Esophagus muscularis mucosa (tissue), 4 donors: ENCODE results near the gene AJAP1. TPM values are rescaled to one million over a fixed set of nuclear protein-coding genes. Genes with fewer than 3 reads are reported as not detected.

Experiments
- DNase-seq: peaks from one replicate; pipeline ENCODE4 v3.0.0-alpha.2; 2017; ENCODE audit errors: extremely low spot score
- H3K27ac ChIP-seq, 4 donors: fragments of 200-600 bp; sonication (generic); replicated peaks in 1 of 4; 1 replicate in 3 of 4; 2 replicates in 1 of 4; pipeline ENCODE4 v1.5.1; 2016 to 2019; ENCODE audit warnings: mild to moderate bottlenecking in 1 of 4
- H3K27me3 ChIP-seq, 4 donors: fragments of 200-600 bp; sonication (generic); one replicate each; pipeline versions ENCODE4 v1.5.1 to v1.6.0; 2016 to 2019
- H3K36me3 ChIP-seq, 4 donors: fragments of 200-600 bp; sonication (generic); one replicate each; pipeline ENCODE4 v1.5.1; 2016 to 2019
- H3K4me1 ChIP-seq, 4 donors: fragments of 200-600 bp; sonication (generic); one replicate each; pipeline ENCODE4 v1.5.1; 2016 to 2019
- H3K4me3 ChIP-seq, 4 donors: fragments of 200-600 bp; sonication (generic); 1 replicate in 2 of 4; 2 replicates in 2 of 4; pipeline ENCODE4 v1.5.1; 2016 to 2019; ENCODE audit warnings: mild to moderate bottlenecking in 4 of 4, moderate library complexity in 1 of 4
- H3K9me3 ChIP-seq, 4 donors: fragments of 200-600 bp; sonication (generic); 1 replicate in 3 of 4; 2 replicates in 1 of 4; pipeline ENCODE4 v1.5.1; 2016 to 2019
- EP300 ChIP-seq: sonication (generic); formaldehyde crosslinking; IDR thresholded peaks from one replicate; pipeline ENCODE4 v1.6.1; 2017; ENCODE audit warnings: antibody characterized with exemption
- POLR2A ChIP-seq: fragments of 450-650 bp; IDR thresholded peaks from one replicate; pipeline ENCODE4 v1.6.1; 2017; ENCODE audit warnings: antibody characterized with exemption, moderate library complexity, mild to moderate bottlenecking, low read depth
- POLR2AphosphoS5 ChIP-seq, 2 donors: sonication (generic); formaldehyde crosslinking; IDR thresholded peaks; one replicate each; pipeline ENCODE4 v1.6.1; 2017; ENCODE audit warnings: antibody characterized with exemption in 2 of 2
- WGBS: methylation state at CpG from one replicate; pipeline ENCODE4 v1.1.5; 2018; 5-methylcytosine and 5-hydroxymethylcytosine counted together
- intact Hi-C: fragments of 100-400 bp; cut with DNase I; formaldehyde crosslinking; loops from one replicate; pipeline ENCODE4 v1.15.1; 2023
- total RNA-seq, 4 donors: library from RNA; depleted of rRNA; stranded (reverse); fragments of >200 nt; gene quantifications; one replicate each; pipeline versions ENCODE4 v1.1.0 to v1.2.1, GENCODE V29; 2016
- TF ChIP-seq, protein P1 (sequence below), 3 experiments: fragments of 200-600 bp in 2 of 3; fragments of 450-650 bp in 1 of 3; sonication (generic) in 2 of 3; IDR thresholded peaks; one replicate each; pipeline ENCODE4 v1.5.1; 2017 to 2019; ENCODE audit warnings: antibody characterized with exemption in 3 of 3, mild to moderate bottlenecking in 2 of 3, moderate library complexity in 1 of 3

Gene AJAP1
- total RNA-seq, 4 donors from 2014 or later: 0.40 to 0.84 (median 0.54) TPM

DNA sequence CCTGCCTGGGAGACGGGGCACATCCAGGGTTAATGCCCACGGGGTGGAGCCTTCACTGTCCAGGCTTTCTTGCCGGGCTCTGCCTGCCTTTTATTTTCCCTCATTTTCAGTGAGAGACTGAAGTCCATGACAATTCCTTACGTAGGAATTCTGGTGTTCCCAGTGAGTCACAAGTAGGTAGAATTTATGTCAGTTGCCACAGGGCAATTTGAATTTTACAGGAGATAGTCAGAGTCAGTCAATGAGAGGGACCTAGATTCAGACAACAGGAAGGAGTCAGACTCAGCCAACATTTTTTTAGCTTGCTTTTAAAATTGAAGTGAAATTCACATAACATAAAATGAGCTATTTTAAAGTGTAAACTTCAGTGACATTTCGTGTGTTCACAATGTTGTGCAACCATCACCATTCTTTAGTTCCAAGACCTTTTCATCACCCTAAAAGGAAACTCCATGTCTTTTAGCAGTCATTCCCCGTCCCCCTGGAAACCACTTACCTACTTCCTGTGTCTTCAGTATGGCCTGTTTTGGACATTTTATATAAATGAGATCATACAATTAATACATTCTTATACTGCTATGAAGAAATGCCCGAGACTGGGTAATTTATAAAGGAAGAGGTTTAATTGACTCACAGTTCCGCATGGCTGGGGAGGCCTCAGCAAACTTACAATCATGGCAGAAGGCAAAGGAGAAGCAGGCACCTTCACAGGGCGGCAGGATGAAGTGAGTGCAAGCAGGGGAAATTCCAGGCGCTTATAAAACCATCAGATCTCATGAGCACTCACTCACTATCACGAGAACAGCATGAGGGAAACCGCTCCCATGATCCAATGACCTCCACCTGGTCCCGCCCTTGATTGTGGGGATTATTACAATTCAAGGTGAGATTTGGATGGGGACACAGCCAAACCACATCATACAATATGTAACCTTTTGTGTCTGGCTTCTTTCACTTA, 14.6 kb downstream of the AJAP1 start:
- H3K27ac ChIP-seq: no peak overlapping the region
- H3K9me3 ChIP-seq: no peaks in the 10 kb centered on the region
- peaks cover 0 to 45% (median 0%) of the 10 kb centered on the region in 4 donors for H3K27me3 ChIP-seq
- no peak for DNase-seq
- no peaks in the 10 kb centered on the region for H3K4me1 ChIP-seq
- TF ChIP-seq EP300 (no peak), POLR2AphosphoS5 (IDR thresholded peaks at IDR 0.05) (no peak), POLR2A (no peak)
- TF ChIP-seq, protein P1, sequence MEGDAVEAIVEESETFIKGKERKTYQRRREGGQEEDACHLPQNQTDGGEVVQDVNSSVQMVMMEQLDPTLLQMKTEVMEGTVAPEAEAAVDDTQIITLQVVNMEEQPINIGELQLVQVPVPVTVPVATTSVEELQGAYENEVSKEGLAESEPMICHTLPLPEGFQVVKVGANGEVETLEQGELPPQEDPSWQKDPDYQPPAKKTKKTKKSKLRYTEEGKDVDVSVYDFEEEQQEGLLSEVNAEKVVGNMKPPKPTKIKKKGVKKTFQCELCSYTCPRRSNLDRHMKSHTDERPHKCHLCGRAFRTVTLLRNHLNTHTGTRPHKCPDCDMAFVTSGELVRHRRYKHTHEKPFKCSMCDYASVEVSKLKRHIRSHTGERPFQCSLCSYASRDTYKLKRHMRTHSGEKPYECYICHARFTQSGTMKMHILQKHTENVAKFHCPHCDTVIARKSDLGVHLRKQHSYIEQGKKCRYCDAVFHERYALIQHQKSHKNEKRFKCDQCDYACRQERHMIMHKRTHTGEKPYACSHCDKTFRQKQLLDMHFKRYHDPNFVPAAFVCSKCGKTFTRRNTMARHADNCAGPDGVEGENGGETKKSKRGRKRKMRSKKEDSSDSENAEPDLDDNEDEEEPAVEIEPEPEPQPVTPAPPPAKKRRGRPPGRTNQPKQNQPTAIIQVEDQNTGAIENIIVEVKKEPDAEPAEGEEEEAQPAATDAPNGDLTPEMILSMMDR (IDR thresholded peaks at IDR 0.05): no peak
- intact Hi-C loops: no loop called here
- no peak overlapping the region for H3K4me3 ChIP-seq
- no peaks in the 10 kb centered on the region for H3K36me3 ChIP-seq
- 76% methylated on average over 13 of the region's 13 CpGs for WGBS

DNA sequence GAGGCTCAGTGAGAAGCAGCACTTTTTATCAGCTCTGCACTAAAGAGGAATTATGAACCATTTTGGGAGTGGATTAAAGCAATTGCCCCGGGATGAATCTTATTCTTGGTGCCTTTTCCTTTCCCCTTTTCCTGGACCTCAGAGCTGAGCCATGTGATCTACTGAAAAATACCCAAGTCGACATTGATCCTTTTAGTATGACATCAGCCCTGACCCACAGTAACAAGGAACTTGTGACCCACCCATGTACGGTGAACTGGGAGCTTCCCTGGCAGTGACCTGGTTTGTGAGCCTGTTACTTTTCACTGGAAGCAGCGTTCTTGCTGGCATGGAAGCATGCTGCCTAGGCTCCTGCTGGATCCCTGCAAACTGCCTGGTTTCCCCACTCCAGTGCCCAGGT, 15.9 kb downstream of the AJAP1 start:
- WGBS: 67% methylated on average over 4 of the region's 4 CpGs
- Histone ChIP-seq H3K27me3 (peaks cover 0 to 34% (median 0%) of the 10 kb centered on the region in 4 donors), H3K27ac (no peak overlapping the region), H3K4me1 (no peaks in the 10 kb centered on the region), H3K4me3 (no peak overlapping the region), H3K9me3 (no peaks in the 10 kb centered on the region), H3K36me3 (no peaks in the 10 kb centered on the region)
- DNase-seq: no peak
- intact Hi-C loops: no loop called here
- TF ChIP-seq, protein P1 (IDR thresholded peaks at IDR 0.05): no peak
- TF ChIP-seq EP300 (no peak), POLR2A (no peak), POLR2AphosphoS5 (IDR thresholded peaks at IDR 0.05) (no peak)

DNA sequence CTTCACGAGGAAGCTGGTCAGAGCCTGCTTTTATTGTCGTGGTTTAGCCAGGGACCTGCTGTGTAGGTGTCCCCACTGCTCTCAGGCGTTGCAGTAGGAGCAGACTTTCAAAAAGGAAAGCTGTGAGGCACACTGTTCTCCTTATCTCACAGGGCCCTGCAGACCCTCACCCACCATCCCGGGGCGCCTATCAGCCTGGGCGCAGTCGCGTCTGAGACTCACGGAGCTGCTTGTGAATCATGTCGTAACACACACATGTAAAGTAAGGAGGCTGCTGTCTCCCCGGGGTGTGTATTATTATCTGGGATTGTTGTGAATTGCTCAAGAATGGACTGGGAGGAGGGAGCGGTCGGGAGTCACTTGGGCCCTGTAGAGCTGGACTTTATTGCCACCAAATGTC, 17.4 kb downstream of the AJAP1 start:
- no peak for DNase-seq
- 92% methylated on average over 12 of the region's 13 CpGs for WGBS
- Histone ChIP-seq H3K36me3 (no peaks in the 10 kb centered on the region), H3K4me3 (no peak overlapping the region), H3K9me3 (no peaks in the 10 kb centered on the region), H3K27me3 (peaks cover 0 to 26% (median 0%) of the 10 kb centered on the region in 4 donors), H3K27ac (no peak overlapping the region), H3K4me1 (no peaks in the 10 kb centered on the region)
- TF ChIP-seq POLR2A (no peak), POLR2AphosphoS5 (IDR thresholded peaks at IDR 0.05) (no peak), EP300 (no peak)
- TF ChIP-seq, protein P1 (IDR thresholded peaks at IDR 0.05): no peak
- intact Hi-C loops: no loop called here

DNA sequence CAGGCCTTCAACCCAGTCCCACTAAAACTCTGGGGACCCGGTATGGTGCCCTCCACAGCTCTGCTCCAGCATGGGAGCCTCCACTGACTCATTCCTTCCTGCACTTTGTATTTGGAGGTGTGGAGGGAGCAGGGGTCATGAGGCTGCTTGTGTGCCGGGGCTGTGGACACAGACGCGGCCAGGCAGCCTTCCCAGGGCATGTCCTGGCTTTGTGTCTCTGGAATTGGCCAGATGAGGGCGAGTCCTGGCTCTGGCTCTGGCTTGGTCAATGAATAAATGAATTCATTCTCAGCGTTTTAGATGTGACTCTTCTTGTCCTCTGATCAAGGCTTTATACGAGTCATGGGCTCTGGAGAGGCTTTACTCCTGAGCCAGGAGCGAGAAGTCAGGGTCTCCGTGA, 19.1 kb downstream of the AJAP1 start:
- H3K36me3 ChIP-seq: no peaks in the 10 kb centered on the region
- intact Hi-C loops: no loop called here
- H3K27me3 ChIP-seq: peaks cover 0 to 26% (median 0%) of the 10 kb centered on the region in 4 donors
- WGBS: 67% methylated on average over 9 of the region's 9 CpGs
- no peak for DNase-seq
- H3K9me3 ChIP-seq: peaks cover 0 to 11% (median 4%) of the 10 kb centered on the region in 4 donors
- no peak for TF ChIP-seq EP300
- TF ChIP-seq, protein P1 (IDR thresholded peaks at IDR 0.05): no peak
- TF ChIP-seq POLR2AphosphoS5 (IDR thresholded peaks at IDR 0.05): no peak
- no peak for TF ChIP-seq POLR2A
- no peaks in the 10 kb centered on the region for H3K4me1 ChIP-seq
- H3K4me3 ChIP-seq: no peak overlapping the region
- no peak overlapping the region for H3K27ac ChIP-seq
